ENCODE measurements around the gene SFTPA2. TPM values are rescaled to one million over a fixed set of nuclear protein-coding genes. Genes with fewer than 3 reads are reported as not detected.

SFTPA2 gene
- not detected for total RNA-seq

GRCh38 chr10:79560160-79560709, at the start of gene SFTPA2:
TSS of gene SFTPA2 (minus strand) at chr10:79560407. CDS start at chr10:79559483, 924 bp downstream.
- no peak for TF ChIP-seq CTCF (IDR thresholded peaks at IDR 0.05)
- no peak for ATAC-seq (ENCODE audit: insufficient number of reproducible peaks, low FRiP score, low read depth)
- Histone ChIP-seq H3K36me3 (no peaks in the 10 kb centered on the region), H3K4me1 (ENCODE audit: control insufficient read depth in 1 of 2, low read depth in 2 of 2) (no peaks in the 10 kb centered on the region), H3K9me3 (no peaks in the 10 kb centered on the region), H3K4me3 (no peak within 1 kb of the TSS), H3K27ac (no peak within 1 kb of the TSS), H3K27me3 (replicated peaks; ENCODE audit: insufficient read depth) (no peaks in the 10 kb centered on the region)
- no peak for DNase-seq (ENCODE audit: low spot score)

- DNase-seq (ENCODE audit: low spot score) (no peak), ATAC-seq (ENCODE audit: insufficient number of reproducible peaks, low FRiP score, low read depth) (no peak)
- TF ChIP-seq CTCF (IDR thresholded peaks at IDR 0.05): peak; percentile 19
These were observed 48.5 kb upstream of the SFTPA2 start for GRCh38 chr10:79608505-79609375.

GRCh38 chr10:79605308-79605707, 45.1 kb upstream of the SFTPA2 start:
- Histone ChIP-seq H3K27ac (no peak overlapping the region), H3K27me3 (replicated peaks; ENCODE audit: insufficient read depth) (no peaks in the 10 kb centered on the region), H3K4me3 (no peak overlapping the region), H3K9me3 (no peaks in the 10 kb centered on the region), H3K36me3 (no peaks in the 10 kb centered on the region), H3K4me1 (ENCODE audit: control insufficient read depth in 1 of 2, low read depth in 2 of 2) (no peaks in the 10 kb centered on the region)
- TF ChIP-seq CTCF (IDR thresholded peaks at IDR 0.05): no peak
- ATAC-seq (ENCODE audit: insufficient number of reproducible peaks, low FRiP score, low read depth) (no peak), DNase-seq (ENCODE audit: low spot score) (no peak)

More at GRCh38 chr10:79608505-79609375, 48.5 kb upstream of the SFTPA2 start:
- Histone ChIP-seq H3K4me3 (no peak overlapping the region), H3K27ac (no peak overlapping the region), H3K27me3 (replicated peaks; ENCODE audit: insufficient read depth) (no peaks in the 10 kb centered on the region), H3K9me3 (no peaks in the 10 kb centered on the region), H3K36me3 (no peaks in the 10 kb centered on the region), H3K4me1 (ENCODE audit: control insufficient read depth in 1 of 2, low read depth in 2 of 2) (no peaks in the 10 kb centered on the region)

GRCh38 chr10:79604294-79604693, 44.1 kb upstream of the SFTPA2 start:
- ATAC-seq (ENCODE audit: insufficient number of reproducible peaks, low FRiP score, low read depth) (no peak), DNase-seq (ENCODE audit: low spot score) (no peak)
- Histone ChIP-seq H3K36me3 (no peaks in the 10 kb centered on the region), H3K4me3 (no peak overlapping the region), H3K27ac (no peak overlapping the region), H3K27me3 (replicated peaks; ENCODE audit: insufficient read depth) (no peaks in the 10 kb centered on the region), H3K4me1 (ENCODE audit: control insufficient read depth in 1 of 2, low read depth in 2 of 2) (no peaks in the 10 kb centered on the region), H3K9me3 (no peaks in the 10 kb centered on the region)
- no peak for TF ChIP-seq CTCF (IDR thresholded peaks at IDR 0.05)

- ATAC-seq (ENCODE audit: insufficient number of reproducible peaks, low FRiP score, low read depth) (no peak), DNase-seq (ENCODE audit: low spot score) (no peak)
- Histone ChIP-seq H3K36me3 (no peaks in the 10 kb centered on the region), H3K27ac (no peak overlapping the region), H3K4me3 (no peak overlapping the region), H3K9me3 (no peaks in the 10 kb centered on the region), H3K4me1 (ENCODE audit: control insufficient read depth in 1 of 2, low read depth in 2 of 2) (no peaks in the 10 kb centered on the region), H3K27me3 (replicated peaks; ENCODE audit: insufficient read depth) (no peaks in the 10 kb centered on the region)
- no peak for TF ChIP-seq CTCF (IDR thresholded peaks at IDR 0.05)
These were observed 42.7 kb upstream of the SFTPA2 start for GRCh38 chr10:79602953-79603352.

All from thoracic aorta (tissue), 2 donors.